Astrocyte (in vitro differentiated cells and primary cell): ENCODE results near the gene PLB1. TPM values are rescaled to one million over a fixed set of nuclear protein-coding genes. Genes with fewer than 3 reads are reported as not detected.

Experiments
- DNase-seq: peaks from one replicate; pipeline ENCODE4 v3.0.0-alpha.2; 2010; ENCODE audit warnings: low read depth
- FAIRE-seq: peaks from 2 replicates; lab custom pipeline; 2011; peaks lifted over from hg19 to GRCh38; lab: Jason Lieb, UNC
- H2AFZ ChIP-seq: 2 replicates; pipeline ENCODE4 v1.6.0; 2012; ENCODE audit warnings: low read depth, low read length, inconsistent platforms
- H3K27ac ChIP-seq: 2 replicates; pipeline ENCODE4 v1.5.1; 2011; ENCODE audit warnings: low read depth, low read length, inconsistent platforms
- H3K27me3 ChIP-seq: 2 replicates; pipeline ENCODE4 v1.6.0; 2011; ENCODE audit warnings: low read length, inconsistent platforms; ENCODE audit not compliant: insufficient read depth
- H3K36me3 ChIP-seq: 2 replicates; pipeline ENCODE4 v1.5.1; 2011; ENCODE audit warnings: low read length, inconsistent platforms; ENCODE audit not compliant: insufficient read depth
- H3K4me1 ChIP-seq: 2 replicates; pipeline ENCODE4 v1.5.1; 2011; ENCODE audit warnings: low read length, inconsistent platforms; ENCODE audit not compliant: insufficient read depth
- H3K4me2 ChIP-seq: 2 replicates; pipeline ENCODE4 v1.6.0; 2012; ENCODE audit warnings: low read length, inconsistent platforms
- H3K4me3 ChIP-seq: 2 replicates; pipeline ENCODE4 v1.5.1; 2011; ENCODE audit warnings: low read depth, mild to moderate bottlenecking, low read length, inconsistent platforms; ENCODE audit not compliant: insufficient read depth
- H3K79me2 ChIP-seq: 2 replicates; pipeline ENCODE4 v1.6.0; 2012; ENCODE audit warnings: mild to moderate bottlenecking, low read length, inconsistent platforms; ENCODE audit not compliant: insufficient read depth
- H3K9ac ChIP-seq: 2 replicates; pipeline ENCODE4 v1.6.0; 2012; ENCODE audit warnings: mild to moderate bottlenecking, low read length, inconsistent platforms
- H3K9me3 ChIP-seq: 2 replicates; pipeline ENCODE4 v1.5.1; 2012; ENCODE audit warnings: low read depth, mild to moderate bottlenecking, low read length, inconsistent platforms; ENCODE audit not compliant: insufficient read depth
- H4K20me1 ChIP-seq: 2 replicates; pipeline ENCODE4 v1.6.0; 2012; ENCODE audit warnings: low read length, inconsistent platforms; ENCODE audit not compliant: insufficient read depth
- H3K27ac Mint-ChIP-seq: one replicate; pipeline ENCODE4 v1.8.0; 2021; ENCODE audit warnings: mild to moderate bottlenecking, mixed read lengths; ENCODE audit not compliant: unreplicated experiment
- H3K27me3 Mint-ChIP-seq: one replicate; pipeline ENCODE4 v1.8.0; 2021; ENCODE audit warnings: low read depth, mixed read lengths; ENCODE audit not compliant: unreplicated experiment
- H3K36me3 Mint-ChIP-seq: one replicate; pipeline ENCODE4 v1.8.0; 2021; ENCODE audit warnings: low read depth, mixed read lengths; ENCODE audit not compliant: unreplicated experiment
- H3K4me1 Mint-ChIP-seq: one replicate; pipeline ENCODE4 v1.8.0; 2021; ENCODE audit warnings: low read depth, mixed read lengths; ENCODE audit not compliant: unreplicated experiment
- H3K4me3 Mint-ChIP-seq: one replicate; pipeline ENCODE4 v1.8.0; 2021; ENCODE audit warnings: mild to moderate bottlenecking, moderate library complexity, mixed read lengths; ENCODE audit not compliant: unreplicated experiment
- H3K9me3 Mint-ChIP-seq: one replicate; pipeline ENCODE4 v1.8.0; 2021; ENCODE audit warnings: mild to moderate bottlenecking, mixed read lengths; ENCODE audit not compliant: unreplicated experiment
- CTCF ChIP-seq: IDR thresholded peaks from 2 replicates; pipeline ENCODE4 v1.5.1; 2011; ENCODE audit warnings: low read depth, mild to moderate bottlenecking, inconsistent platforms, low read length, moderate library complexity; ENCODE audit not compliant: insufficient read depth
- EZH2 ChIP-seq: IDR thresholded peaks from 2 replicates; pipeline ENCODE4 v1.6.1; 2012; ENCODE audit warnings: mild to moderate bottlenecking, low read length, inconsistent platforms; ENCODE audit not compliant: insufficient read depth
- total RNA-seq: library from RNA; stranded (reverse); gene quantifications from 2 replicates; pipeline ENCODE4 v1.2.1, GENCODE V29; 2021

PLB1 gene
- total RNA-seq, 1 donor from 2014 or later = 0.98 TPM

GRCh38 chr2:28577791-28578680, 82.2 kb downstream of the PLB1 start:
- Histone ChIP-seq H3K36me3 (no peaks in the 10 kb centered on the region), H3K9me3 (no peaks in the 10 kb centered on the region), H3K4me2 (no peak overlapping the region), H3K27ac (no peak overlapping the region), H3K4me1 (no peaks in the 10 kb centered on the region), H4K20me1 (no peaks in the 10 kb centered on the region), H3K4me3 (no peak overlapping the region), H3K9ac (no peak overlapping the region), H3K27me3 (no peaks in the 10 kb centered on the region), H2AFZ (no peak overlapping the region), H3K79me2 (no peaks in the 10 kb centered on the region)
- H3K9me3 Mint-ChIP-seq = peaks cover 7% of the 10 kb centered on the region
- no peak for FAIRE-seq
- H3K4me1 Mint-ChIP-seq = peaks cover 2% of the 10 kb centered on the region
- TF ChIP-seq CTCF = no peak
- TF ChIP-seq EZH2 = no peak
- H3K27me3 Mint-ChIP-seq = no peaks in the 10 kb centered on the region
- H3K36me3 Mint-ChIP-seq = peaks cover 3% of the 10 kb centered on the region
- H3K27ac Mint-ChIP-seq = no peak overlapping the region
- no peak for DNase-seq
- no peak overlapping the region for H3K4me3 Mint-ChIP-seq

GRCh38 chr2:28578774-28579173, 82.9 kb downstream of the PLB1 start:
- H3K27ac Mint-ChIP-seq = no peak overlapping the region
- H3K4me1 ChIP-seq = peaks cover 6% of the 10 kb centered on the region
- H2AFZ ChIP-seq = no peak overlapping the region
- H3K79me2 ChIP-seq = no peaks in the 10 kb centered on the region
- no peaks in the 10 kb centered on the region for H3K36me3 ChIP-seq
- H3K4me3 ChIP-seq = no peak overlapping the region
- H3K9ac ChIP-seq = no peak overlapping the region
- H3K9me3 Mint-ChIP-seq = peaks cover 7% of the 10 kb centered on the region
- no peak overlapping the region for H3K4me2 ChIP-seq
- DNase-seq (no peak), FAIRE-seq (no peak)
- no peaks in the 10 kb centered on the region for H3K27me3 Mint-ChIP-seq
- H3K4me3 Mint-ChIP-seq = no peak overlapping the region
- H3K27ac ChIP-seq = no peak overlapping the region
- peaks cover 3% of the 10 kb centered on the region for H3K36me3 Mint-ChIP-seq
- H3K9me3 ChIP-seq = no peaks in the 10 kb centered on the region
- TF ChIP-seq EZH2 = no peak
- TF ChIP-seq CTCF = no peak
- peaks cover 9% of the 10 kb centered on the region for H3K4me1 Mint-ChIP-seq
- no peaks in the 10 kb centered on the region for H4K20me1 ChIP-seq
- H3K27me3 ChIP-seq = no peaks in the 10 kb centered on the region

- H3K27me3 Mint-ChIP-seq = no peaks in the 10 kb centered on the region
- H3K27ac Mint-ChIP-seq = no peak overlapping the region
- no peak for TF ChIP-seq EZH2
- TF ChIP-seq CTCF = no peak
Observed at GRCh38 chr2:28579606-28580005, 83.7 kb downstream of the PLB1 start.

More at GRCh38 chr2:28579606-28580005, 83.7 kb downstream of the PLB1 start:
- no peak overlapping the region for H3K4me3 Mint-ChIP-seq
- Histone ChIP-seq H3K4me1 (peaks cover 14% of the 10 kb centered on the region), H3K36me3 (no peaks in the 10 kb centered on the region), H3K9ac (no peak overlapping the region), H3K9me3 (no peaks in the 10 kb centered on the region), H3K4me3 (no peak overlapping the region), H3K27ac (no peak overlapping the region), H2AFZ (no peak overlapping the region), H4K20me1 (no peaks in the 10 kb centered on the region), H3K79me2 (no peaks in the 10 kb centered on the region), H3K4me2 (no peak overlapping the region), H3K27me3 (no peaks in the 10 kb centered on the region)
- peaks cover 16% of the 10 kb centered on the region for H3K4me1 Mint-ChIP-seq
- DNase-seq (no peak), FAIRE-seq (no peak)
- H3K9me3 Mint-ChIP-seq = peaks cover 7% of the 10 kb centered on the region
- peaks cover 3% of the 10 kb centered on the region for H3K36me3 Mint-ChIP-seq
